ENCODE data around the gene NDFIP2.

DNA sequence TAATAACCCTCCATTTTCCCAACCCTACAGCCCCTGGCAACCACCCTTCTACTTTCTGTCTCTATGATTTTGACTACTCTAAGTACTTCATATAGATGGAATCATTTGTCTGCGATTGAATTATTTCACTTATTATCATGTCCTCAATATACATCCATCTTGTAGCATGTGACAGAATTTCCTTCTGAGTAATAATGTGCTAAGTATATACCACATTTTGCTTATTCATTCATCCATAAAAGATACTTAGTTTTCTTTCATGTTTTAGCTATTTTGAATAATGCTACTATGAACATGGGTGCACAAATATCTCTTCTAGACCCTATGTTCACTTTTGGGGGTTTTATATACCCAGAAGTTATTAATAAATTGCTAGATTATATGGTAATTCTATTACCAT, 17.4 kb upstream of the NDFIP2 start:
- TF ChIP-seq, protein P1, sequence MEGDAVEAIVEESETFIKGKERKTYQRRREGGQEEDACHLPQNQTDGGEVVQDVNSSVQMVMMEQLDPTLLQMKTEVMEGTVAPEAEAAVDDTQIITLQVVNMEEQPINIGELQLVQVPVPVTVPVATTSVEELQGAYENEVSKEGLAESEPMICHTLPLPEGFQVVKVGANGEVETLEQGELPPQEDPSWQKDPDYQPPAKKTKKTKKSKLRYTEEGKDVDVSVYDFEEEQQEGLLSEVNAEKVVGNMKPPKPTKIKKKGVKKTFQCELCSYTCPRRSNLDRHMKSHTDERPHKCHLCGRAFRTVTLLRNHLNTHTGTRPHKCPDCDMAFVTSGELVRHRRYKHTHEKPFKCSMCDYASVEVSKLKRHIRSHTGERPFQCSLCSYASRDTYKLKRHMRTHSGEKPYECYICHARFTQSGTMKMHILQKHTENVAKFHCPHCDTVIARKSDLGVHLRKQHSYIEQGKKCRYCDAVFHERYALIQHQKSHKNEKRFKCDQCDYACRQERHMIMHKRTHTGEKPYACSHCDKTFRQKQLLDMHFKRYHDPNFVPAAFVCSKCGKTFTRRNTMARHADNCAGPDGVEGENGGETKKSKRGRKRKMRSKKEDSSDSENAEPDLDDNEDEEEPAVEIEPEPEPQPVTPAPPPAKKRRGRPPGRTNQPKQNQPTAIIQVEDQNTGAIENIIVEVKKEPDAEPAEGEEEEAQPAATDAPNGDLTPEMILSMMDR (conservative IDR thresholded peaks at IDR 0.05 in 1 of 2, IDR thresholded peaks at IDR 0.05 in 1 of 2; ENCODE audit: extremely low read depth in 1 of 2, insufficient read depth in 1 of 2, low read depth in 1 of 2, low read length in 2 of 2) = no peak
- TF ChIP-seq EZH2 (IDR thresholded peaks at IDR 0.05; ENCODE audit: borderline replicate concordance, low read length) = no peak
